ENCODE measurements around the gene IL18RAP. TPM values are rescaled to one million over a fixed set of nuclear protein-coding genes. Genes with fewer than 3 reads are reported as not detected.

Gene IL18RAP
- total and polyA plus RNA-seq, 7 donors: 0.68 to 1.4 (median 1.1) TPM; not detected in 3

DNA sequence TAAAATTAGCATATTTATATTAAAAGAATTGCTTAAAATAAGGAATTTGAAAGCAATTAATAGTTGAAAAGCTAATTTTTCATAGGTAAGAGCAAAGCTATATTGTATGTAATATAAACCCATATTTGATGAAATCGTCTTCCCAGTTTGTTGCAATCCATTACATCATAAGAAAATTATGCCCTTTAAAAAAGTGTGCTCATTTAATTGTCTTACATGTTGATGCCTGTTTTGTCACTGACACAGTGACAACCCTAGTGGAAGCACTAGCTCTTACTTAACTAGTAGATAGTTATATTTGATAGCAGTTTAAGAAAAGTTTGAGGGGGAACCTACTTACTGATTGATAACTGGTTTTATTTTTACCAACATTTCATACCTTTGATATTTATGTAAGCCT lies 30.0 kb upstream of the IL18RAP start:
- no peaks in the 10 kb centered on the region for H3K27me3 ChIP-seq
- no peaks in the 10 kb centered on the region for H3K9me3 ChIP-seq
- H3K36me3 ChIP-seq: no peaks in the 10 kb centered on the region
- intact Hi-C loops (cut with DNase I): no loop called here
- no peaks in the 10 kb centered on the region for H3K4me1 ChIP-seq
- no peak overlapping the region for H3K4me3 ChIP-seq
- TF ChIP-seq EP300 (IDR thresholded peaks at IDR 0.05) (no peak), POLR2AphosphoS5 (IDR thresholded peaks at IDR 0.05) (no peak), POLR2A (IDR thresholded peaks at IDR 0.05) (no peak)
- TF ChIP-seq, protein P1, sequence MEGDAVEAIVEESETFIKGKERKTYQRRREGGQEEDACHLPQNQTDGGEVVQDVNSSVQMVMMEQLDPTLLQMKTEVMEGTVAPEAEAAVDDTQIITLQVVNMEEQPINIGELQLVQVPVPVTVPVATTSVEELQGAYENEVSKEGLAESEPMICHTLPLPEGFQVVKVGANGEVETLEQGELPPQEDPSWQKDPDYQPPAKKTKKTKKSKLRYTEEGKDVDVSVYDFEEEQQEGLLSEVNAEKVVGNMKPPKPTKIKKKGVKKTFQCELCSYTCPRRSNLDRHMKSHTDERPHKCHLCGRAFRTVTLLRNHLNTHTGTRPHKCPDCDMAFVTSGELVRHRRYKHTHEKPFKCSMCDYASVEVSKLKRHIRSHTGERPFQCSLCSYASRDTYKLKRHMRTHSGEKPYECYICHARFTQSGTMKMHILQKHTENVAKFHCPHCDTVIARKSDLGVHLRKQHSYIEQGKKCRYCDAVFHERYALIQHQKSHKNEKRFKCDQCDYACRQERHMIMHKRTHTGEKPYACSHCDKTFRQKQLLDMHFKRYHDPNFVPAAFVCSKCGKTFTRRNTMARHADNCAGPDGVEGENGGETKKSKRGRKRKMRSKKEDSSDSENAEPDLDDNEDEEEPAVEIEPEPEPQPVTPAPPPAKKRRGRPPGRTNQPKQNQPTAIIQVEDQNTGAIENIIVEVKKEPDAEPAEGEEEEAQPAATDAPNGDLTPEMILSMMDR (IDR thresholded peaks at IDR 0.05): no peak
- DNase-seq: no peak
- H3K27ac ChIP-seq: no peak overlapping the region
- 34 to 40% methylated on average over 1 of the region's 1 CpG for WGBS, 2 donors

DNA sequence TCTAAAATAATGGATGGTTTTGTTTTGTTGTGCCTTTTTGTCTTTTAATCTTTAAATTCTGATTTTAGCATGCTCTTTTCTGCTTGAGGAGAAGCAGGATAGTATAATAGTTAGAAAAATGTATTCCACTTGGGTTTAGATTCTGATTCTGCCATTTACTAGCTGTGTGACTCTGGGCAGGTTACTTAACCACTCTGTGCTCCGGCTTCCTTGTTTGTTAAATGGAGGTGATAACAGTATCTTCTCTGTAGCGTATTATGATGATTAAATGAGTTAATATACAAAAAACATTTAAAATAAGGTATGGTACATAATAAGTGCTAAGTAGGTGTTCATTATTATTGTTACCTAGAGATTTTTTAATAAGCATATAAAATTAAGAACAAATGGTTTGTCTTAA lies 26.9 kb upstream of the IL18RAP start:
- Histone ChIP-seq H3K27me3 (no peaks in the 10 kb centered on the region), H3K9me3 (no peaks in the 10 kb centered on the region), H3K36me3 (no peaks in the 10 kb centered on the region), H3K4me3 (no peak overlapping the region), H3K27ac (no peak overlapping the region), H3K4me1 (no peaks in the 10 kb centered on the region)
- no peak for TF ChIP-seq EP300 (IDR thresholded peaks at IDR 0.05)
- TF ChIP-seq POLR2A (IDR thresholded peaks at IDR 0.05): no peak
- TF ChIP-seq, protein P1 (IDR thresholded peaks at IDR 0.05): no peak
- TF ChIP-seq POLR2AphosphoS5 (IDR thresholded peaks at IDR 0.05): no peak
- WGBS, 2 donors: 70 to 93% methylated on average over 2 of the region's 2 CpGs
- no peak for DNase-seq
- intact Hi-C loops (cut with DNase I): no loop called here

DNA sequence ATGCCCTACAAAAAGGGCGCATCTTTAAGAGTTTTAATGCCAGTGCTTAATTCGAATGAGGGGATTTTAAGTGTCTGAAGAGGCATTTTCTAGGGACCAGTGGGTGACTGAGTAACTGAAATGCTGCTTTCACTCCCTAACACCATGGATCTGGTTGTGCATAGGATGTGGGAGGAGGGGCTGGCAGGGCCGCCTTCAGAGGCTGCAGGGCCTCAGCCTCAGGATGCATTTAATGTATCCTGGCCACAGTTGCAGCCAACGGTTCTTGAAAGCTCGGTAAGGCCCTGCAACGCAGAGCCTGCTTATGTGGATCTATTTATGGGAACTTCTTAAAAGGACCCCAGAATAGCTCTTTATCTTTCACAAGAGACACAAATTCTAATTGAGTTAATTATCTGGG lies 25.8 kb upstream of the IL18RAP start:
- H3K36me3 ChIP-seq: no peaks in the 10 kb centered on the region
- TF ChIP-seq, protein P1 (IDR thresholded peaks at IDR 0.05): no peak
- TF ChIP-seq POLR2AphosphoS5 (IDR thresholded peaks at IDR 0.05) (no peak), EP300 (IDR thresholded peaks at IDR 0.05) (no peak), POLR2A (IDR thresholded peaks at IDR 0.05) (no peak)
- DNase-seq: no peak
- intact Hi-C loops (cut with DNase I): no loop called here
- H3K4me1 ChIP-seq: no peaks in the 10 kb centered on the region
- H3K27ac ChIP-seq: no peak overlapping the region
- H3K27me3 ChIP-seq: no peaks in the 10 kb centered on the region
- no peak overlapping the region for H3K4me3 ChIP-seq
- WGBS, 2 donors: 83 to 88% methylated on average over 6 of the region's 6 CpGs
- no peaks in the 10 kb centered on the region for H3K9me3 ChIP-seq

DNA sequence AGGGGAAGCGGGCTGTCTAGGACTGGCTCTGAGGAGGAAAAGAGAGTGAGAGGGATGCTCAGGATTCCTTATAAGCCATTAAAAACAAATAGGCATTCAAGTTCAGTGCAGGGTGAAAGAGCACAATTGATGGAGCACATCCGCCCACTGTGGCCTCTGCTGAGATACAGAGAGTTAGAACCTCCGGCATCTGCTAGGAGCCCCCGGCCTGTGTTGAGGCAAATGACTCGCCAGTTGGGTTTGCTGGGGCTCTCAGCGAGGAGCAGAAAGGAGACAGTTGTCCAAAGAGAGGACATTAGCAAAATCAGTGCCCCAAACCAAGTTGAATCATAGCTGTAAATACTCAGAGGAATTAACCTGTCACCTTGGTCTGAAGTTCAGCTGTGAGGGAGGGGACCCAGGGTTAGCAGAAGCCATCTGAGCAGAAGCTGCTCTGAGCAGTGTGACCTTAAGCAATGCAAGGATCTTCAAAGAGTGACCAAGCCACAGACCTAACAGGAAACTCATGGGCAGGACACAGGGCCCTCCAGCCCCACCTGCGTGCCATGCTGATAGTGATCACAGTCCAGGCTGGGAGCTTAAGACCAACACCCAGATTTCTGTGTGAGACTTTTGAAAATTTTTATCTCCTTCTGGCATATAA lies 23.3 kb upstream of the IL18RAP start:
- H3K36me3 ChIP-seq: no peaks in the 10 kb centered on the region
- TF ChIP-seq POLR2A (IDR thresholded peaks at IDR 0.05) (no peak), POLR2AphosphoS5 (IDR thresholded peaks at IDR 0.05) (no peak), EP300 (IDR thresholded peaks at IDR 0.05) (no peak)
- intact Hi-C loops (cut with DNase I): no loop called here
- H3K27ac ChIP-seq: no peak overlapping the region
- no peaks in the 10 kb centered on the region for H3K4me1 ChIP-seq
- no peak for DNase-seq
- H3K9me3 ChIP-seq: no peaks in the 10 kb centered on the region
- 80 to 84% methylated on average over 7 of the region's 7 CpGs for WGBS, 2 donors
- H3K4me3 ChIP-seq: no peak overlapping the region
- H3K27me3 ChIP-seq: no peaks in the 10 kb centered on the region

DNA sequence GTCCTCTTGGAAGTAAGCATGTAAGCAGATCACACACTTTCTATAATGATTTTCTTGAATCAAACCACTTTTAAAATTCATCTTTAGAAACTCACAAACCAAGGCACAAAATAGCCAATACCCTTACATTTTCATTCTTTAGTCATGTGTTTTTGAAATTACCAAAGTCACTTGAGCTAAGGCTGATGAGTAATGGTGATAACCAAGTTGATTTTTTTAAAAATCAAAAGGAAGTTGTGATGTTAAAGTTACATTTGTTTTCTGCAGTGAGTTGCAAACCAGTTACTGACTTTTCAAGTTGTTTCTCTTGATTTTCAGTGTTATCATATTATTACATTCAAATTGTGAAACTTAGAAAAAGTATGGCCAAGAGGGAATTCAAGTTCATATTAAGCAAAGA lies 21.5 kb upstream of the IL18RAP start:
- no peaks in the 10 kb centered on the region for H3K9me3 ChIP-seq
- intact Hi-C loops (cut with DNase I): no loop called here
- H3K27ac ChIP-seq: no peak overlapping the region
- no peaks in the 10 kb centered on the region for H3K27me3 ChIP-seq
- no peak for DNase-seq
- TF ChIP-seq, protein P1 (IDR thresholded peaks at IDR 0.05): no peak
- TF ChIP-seq POLR2AphosphoS5 (IDR thresholded peaks at IDR 0.05) (no peak), POLR2A (IDR thresholded peaks at IDR 0.05) (no peak), EP300 (IDR thresholded peaks at IDR 0.05) (no peak)
- no peaks in the 10 kb centered on the region for H3K36me3 ChIP-seq
- no peaks in the 10 kb centered on the region for H3K4me1 ChIP-seq
- no peak overlapping the region for H3K4me3 ChIP-seq

Data from sigmoid colon (tissue), 7 donors.